Adrenal gland (tissue), 5 donors: ENCODE measurements around the gene USP6.
"Not testable (repeated sequence)": the region's sequence is repeated elsewhere in the genome, so short reads cannot be mapped to it uniquely, and the experiment has no call there.

Experiments
- CTCF ChIP-seq, 6 experiments: fragments of 450-650 bp in 4 of 6; fragments of 200-600 bp in 2 of 6; sonication (generic) in 1 of 6; IDR thresholded peaks; 1 replicate in 5 of 6; 2 replicates in 1 of 6; pipeline versions ENCODE4 v1.5.1 to v1.8.0; 2016 to 2021; ENCODE audit warnings: antibody characterized with exemption in 6 of 6, mild to moderate bottlenecking in 2 of 6, moderate library complexity in 1 of 6
- POLR2A ChIP-seq, 2 donors: fragments of 450-650 bp; IDR thresholded peaks; one replicate each; pipeline ENCODE4 v1.6.1; 2017; ENCODE audit warnings: antibody characterized with exemption in 2 of 2, mild to moderate bottlenecking in 2 of 2, moderate library complexity in 1 of 2
- donor health status: DM: no; HTN: no; CAD: no.

- not testable (repeated sequence) for TF ChIP-seq POLR2A, CTCF (IDR thresholded peaks at IDR 0.05)
Measured at GRCh38 chr17:5134571-5134970, 18.7 kb downstream of the USP6 start.
